ENCODE results near the gene AUP1.
A peak's percentile ranks its signal among the peaks of the same experiment; 100 is the strongest.
"Not testable (repeated sequence)": the region's sequence is repeated elsewhere in the genome, so short reads cannot be mapped to it uniquely, and the experiment has no call there.

The AUP1 gene

GRCh38 chr2:74529357-74530238, at the start of gene AUP1, which contains the start of gene HTRA2:
AUP1 (minus strand) TSS chr2:74529706; CDS start chr2:74529629, 77 bp downstream.
HTRA2 (plus strand) TSS chr2:74529933; CDS start chr2:74530007, 74 bp downstream.
- peak; percentile 36 for DNase-seq

GRCh38 chr2:74578408-74578807, 48.9 kb upstream of the AUP1 start:
- DNase-seq = no peak

GRCh38 chr2:74577448-74577847, 47.9 kb upstream of the AUP1 start:
- no peak for DNase-seq

GRCh38 chr2:74576863-74577229, 47.3 kb upstream of the AUP1 start:
- DNase-seq = no peak

GRCh38 chr2:74576211-74576862, 46.8 kb upstream of the AUP1 start:
- no peak for DNase-seq

GRCh38 chr2:74575320-74575719, 45.8 kb upstream of the AUP1 start:
- no peak for DNase-seq

- DNase-seq = no peak
Measured at GRCh38 chr2:74573747-74574562, 44.4 kb upstream of the AUP1 start.

- no peak for DNase-seq
Measured at GRCh38 chr2:74572178-74572925, 42.8 kb upstream of the AUP1 start.

GRCh38 chr2:74571058-74571457, 41.6 kb upstream of the AUP1 start:
- no peak for DNase-seq

- DNase-seq = no peak
Measured at GRCh38 chr2:74569686-74570085, 40.2 kb upstream of the AUP1 start.

GRCh38 chr2:74567881-74568280, 38.4 kb upstream of the AUP1 start:
- DNase-seq = no peak

GRCh38 chr2:74566754-74567085, 37.2 kb upstream of the AUP1 start:
- DNase-seq = no peak

- DNase-seq = no peak
Measured at GRCh38 chr2:74566076-74566753, 36.7 kb upstream of the AUP1 start.

- DNase-seq = no peak
Measured at GRCh38 chr2:74564222-74564621, 34.7 kb upstream of the AUP1 start.

- DNase-seq = no peak
Measured at GRCh38 chr2:74562126-74562775, 32.7 kb upstream of the AUP1 start.

GRCh38 chr2:74561022-74561421, 31.5 kb upstream of the AUP1 start:
- DNase-seq = not testable (repeated sequence)

- no peak for DNase-seq
Measured at GRCh38 chr2:74560591-74560990, 31.1 kb upstream of the AUP1 start.

- DNase-seq = no peak
Measured at GRCh38 chr2:74559912-74560311, 30.4 kb upstream of the AUP1 start.

- DNase-seq = no peak
Measured at GRCh38 chr2:74558284-74559230, 29.1 kb upstream of the AUP1 start.

- DNase-seq = no peak
Measured at GRCh38 chr2:74556831-74557370, 27.4 kb upstream of the AUP1 start.

All from cortex of kidney (tissue), 1 donor.